ENCODE results near the gene TMEM50A.
"Not testable (repeated sequence)": the region's sequence is repeated elsewhere in the genome, so short reads cannot be mapped to it uniquely, and the experiment has no call there.

DNA sequence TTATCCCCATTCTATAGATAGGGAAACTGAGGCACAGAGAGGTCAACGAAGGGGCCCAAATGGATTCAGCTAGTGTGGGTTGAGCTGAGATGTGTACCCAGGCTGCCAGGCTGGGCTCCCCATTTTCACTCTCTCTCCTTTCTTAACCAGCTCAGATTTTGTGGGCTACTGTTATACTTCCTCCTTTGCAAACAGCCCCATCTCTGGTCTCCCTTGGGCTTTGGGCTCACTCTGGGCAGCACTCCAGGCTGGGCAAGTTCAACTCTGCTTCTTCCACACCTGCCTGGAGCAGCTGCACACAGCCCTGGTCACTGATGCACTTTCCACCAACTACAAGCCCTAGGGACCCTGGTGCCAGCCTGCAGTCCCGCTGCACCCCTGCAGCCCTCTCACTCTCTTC is 59.9 kb downstream of the TMEM50A start:
- TF ChIP-seq EZH2phosphoT487 (IDR thresholded peaks at IDR 0.05), result not testable (repeated sequence)
- TF ChIP-seq, protein P1, sequence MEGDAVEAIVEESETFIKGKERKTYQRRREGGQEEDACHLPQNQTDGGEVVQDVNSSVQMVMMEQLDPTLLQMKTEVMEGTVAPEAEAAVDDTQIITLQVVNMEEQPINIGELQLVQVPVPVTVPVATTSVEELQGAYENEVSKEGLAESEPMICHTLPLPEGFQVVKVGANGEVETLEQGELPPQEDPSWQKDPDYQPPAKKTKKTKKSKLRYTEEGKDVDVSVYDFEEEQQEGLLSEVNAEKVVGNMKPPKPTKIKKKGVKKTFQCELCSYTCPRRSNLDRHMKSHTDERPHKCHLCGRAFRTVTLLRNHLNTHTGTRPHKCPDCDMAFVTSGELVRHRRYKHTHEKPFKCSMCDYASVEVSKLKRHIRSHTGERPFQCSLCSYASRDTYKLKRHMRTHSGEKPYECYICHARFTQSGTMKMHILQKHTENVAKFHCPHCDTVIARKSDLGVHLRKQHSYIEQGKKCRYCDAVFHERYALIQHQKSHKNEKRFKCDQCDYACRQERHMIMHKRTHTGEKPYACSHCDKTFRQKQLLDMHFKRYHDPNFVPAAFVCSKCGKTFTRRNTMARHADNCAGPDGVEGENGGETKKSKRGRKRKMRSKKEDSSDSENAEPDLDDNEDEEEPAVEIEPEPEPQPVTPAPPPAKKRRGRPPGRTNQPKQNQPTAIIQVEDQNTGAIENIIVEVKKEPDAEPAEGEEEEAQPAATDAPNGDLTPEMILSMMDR (IDR thresholded peaks at IDR 0.05), result not testable (repeated sequence)
